Stimulated activated naive B cell treated with anti-CD40 and anti-IgM and Interleukin-4, amounts not matched to agents 10 μg/mL and 1 μg/mL and 100 μg/mL, for 72 hours (primary cell): ENCODE results near the gene MICU2.
"Not testable (repeated sequence)": the region's sequence is repeated elsewhere in the genome, so short reads cannot be mapped to it uniquely, and the experiment has no call there.

ENCODE experiments used
- ATAC-seq, 2 donors: fragments of 150-1000 bp; cut with Tn5 transposase; replicated peaks; 2 replicates each; pipeline ENCODE4 v1.10.0; 2021; ENCODE audit warnings: moderate library complexity in 1 of 2
- DNase-seq: peaks from one replicate; pipeline ENCODE4 v3.0.0; 2021
- H3K27ac Mint-ChIP-seq: one replicate; pipeline ENCODE4 v1.8.0; 2022; ENCODE audit warnings: mild to moderate bottlenecking, mixed read lengths
- H3K27me3 Mint-ChIP-seq, 2 donors: one replicate each; pipeline ENCODE4 v1.8.0; 2022; ENCODE audit warnings: mixed read lengths in 2 of 2
- H3K36me3 Mint-ChIP-seq, 2 donors: one replicate each; pipeline ENCODE4 v1.8.0; 2022; ENCODE audit warnings: mixed read lengths in 2 of 2, mild to moderate bottlenecking in 1 of 2
- H3K4me1 Mint-ChIP-seq, 2 donors: one replicate each; pipeline ENCODE4 v1.8.0; 2022; ENCODE audit warnings: mixed read lengths in 2 of 2, mild to moderate bottlenecking in 1 of 2
- H3K4me3 Mint-ChIP-seq, 2 donors: one replicate each; pipeline ENCODE4 v1.8.0; 2022; ENCODE audit warnings: mild to moderate bottlenecking in 2 of 2, mixed read lengths in 2 of 2, moderate library complexity in 1 of 2
- H3K9me3 Mint-ChIP-seq, 2 donors: one replicate each; pipeline ENCODE4 v1.8.0; 2022; ENCODE audit warnings: mixed read lengths in 2 of 2, mild to moderate bottlenecking in 1 of 2

Gene MICU2

DNA sequence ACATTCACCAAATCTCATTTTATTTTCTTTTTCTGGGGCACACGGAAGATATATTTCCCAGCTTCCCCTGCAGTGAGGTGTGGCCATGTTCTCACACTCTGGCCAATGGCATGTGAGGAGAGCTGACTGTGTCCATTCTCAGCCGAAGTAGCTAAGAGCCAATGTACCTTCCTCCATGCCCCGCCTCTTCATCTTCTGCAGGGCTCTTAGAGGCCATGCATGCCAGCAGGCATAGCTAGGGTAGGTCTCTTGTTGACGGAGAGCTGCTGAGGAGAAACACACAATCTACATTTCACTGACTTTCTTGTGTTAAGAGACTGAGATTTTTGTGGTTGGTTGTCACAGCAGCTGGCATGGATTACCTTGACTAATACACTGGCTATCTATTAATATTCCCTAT, 9.8 kb upstream of the MICU2 start:
- H3K4me1 Mint-ChIP-seq, result peaks cover 0 to 9% of the 10 kb centered on the region in 2 donors
- H3K9me3 Mint-ChIP-seq, result no peaks in the 10 kb centered on the region
- DNase-seq, result no peak

DNA sequence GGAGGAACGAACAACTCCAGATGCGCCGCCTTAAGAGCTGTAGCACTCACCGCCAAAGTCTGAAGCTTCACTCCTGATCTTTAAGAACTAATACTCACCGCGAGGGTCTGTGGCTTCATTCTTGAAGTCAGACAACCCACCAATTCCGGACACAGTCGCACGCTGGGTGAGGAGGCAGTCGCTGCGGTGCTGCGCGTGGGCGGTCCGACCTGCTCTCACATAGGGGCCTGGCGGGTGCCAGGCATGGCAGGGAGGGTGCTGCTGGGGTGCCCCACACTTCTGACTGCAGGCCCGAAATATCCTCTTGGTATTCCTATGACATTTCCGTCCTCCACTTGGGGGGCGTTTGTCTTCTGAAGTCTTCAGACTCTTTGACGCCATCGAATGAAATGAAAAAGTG, 7.4 kb upstream of the MICU2 start:
- ATAC-seq (no peak), DNase-seq (no peak)
- peaks cover 0 to 1% of the 10 kb centered on the region in 2 donors for H3K36me3 Mint-ChIP-seq
- H3K4me1 Mint-ChIP-seq, result peaks cover 0 to under 1% of the 10 kb centered on the region in 2 donors
- no peak overlapping the region for H3K27ac Mint-ChIP-seq
- no peak overlapping the region for H3K4me3 Mint-ChIP-seq
- H3K27me3 Mint-ChIP-seq, result peaks cover 15 to 18% of the 10 kb centered on the region in 2 donors
- H3K9me3 Mint-ChIP-seq, result no peaks in the 10 kb centered on the region

More for the DNA sequence above, 9.8 kb upstream of the MICU2 start:
- no peak for ATAC-seq
- Mint-ChIP-seq H3K4me3 (no peak overlapping the region), H3K27me3 (peaks cover 3 to 11% of the 10 kb centered on the region in 2 donors), H3K36me3 (peaks cover 0 to 1% of the 10 kb centered on the region in 2 donors), H3K27ac (no peak overlapping the region)

DNA sequence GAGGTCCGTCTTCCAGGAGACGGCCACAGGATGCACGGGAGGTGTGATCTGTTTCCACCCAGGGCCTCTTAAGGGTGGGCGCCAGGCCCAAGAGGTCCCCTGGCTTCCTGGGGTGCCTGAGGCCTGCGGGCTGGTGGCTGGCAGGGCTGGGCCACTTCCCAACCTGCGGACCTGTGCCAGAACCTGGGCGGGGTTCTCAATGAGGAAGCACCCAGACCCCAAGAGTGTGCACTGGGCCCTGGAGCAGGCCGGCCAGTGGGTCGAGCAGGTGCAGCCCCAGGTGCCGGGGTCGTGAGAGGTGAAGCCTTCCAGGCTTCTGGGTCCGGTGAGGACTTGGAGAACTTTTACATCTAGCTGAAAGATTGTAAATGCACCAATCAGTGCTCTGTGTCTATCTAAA, 6.7 kb upstream of the MICU2 start:
- Mint-ChIP-seq H3K4me1 (no peaks in the 10 kb centered on the region), H3K27me3 (peaks cover 15 to 18% of the 10 kb centered on the region in 2 donors), H3K9me3 (no peaks in the 10 kb centered on the region), H3K36me3 (peaks cover 0 to 1% of the 10 kb centered on the region in 2 donors), H3K27ac (no peak overlapping the region), H3K4me3 (no peak overlapping the region)
- ATAC-seq (no peak), DNase-seq (no peak)

DNA sequence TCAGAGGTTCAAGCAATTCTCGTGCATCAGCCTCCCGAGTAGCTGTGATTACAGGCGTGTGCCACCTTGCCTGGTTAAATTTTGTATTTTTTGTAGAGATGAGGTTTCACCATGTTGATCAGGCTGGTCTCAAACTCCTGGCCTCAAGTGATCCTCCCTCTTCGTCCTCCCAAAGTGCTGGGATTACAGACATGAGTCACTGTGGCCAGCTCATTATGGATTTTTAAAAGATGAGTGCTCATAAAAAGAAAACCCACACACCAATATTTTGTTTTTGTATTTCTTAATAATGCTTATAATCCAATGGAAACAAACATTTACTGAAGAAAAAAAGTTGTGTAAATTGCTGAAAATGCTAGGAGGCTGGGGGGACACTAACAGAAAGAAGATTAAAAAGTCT, 5.0 kb upstream of the MICU2 start:
- peaks cover 15 to 18% of the 10 kb centered on the region in 2 donors for H3K27me3 Mint-ChIP-seq
- peaks cover 7 to 11% of the 10 kb centered on the region in 2 donors for H3K4me1 Mint-ChIP-seq
- no peak for ATAC-seq
- H3K27ac Mint-ChIP-seq, result no peak overlapping the region
- no peaks in the 10 kb centered on the region for H3K9me3 Mint-ChIP-seq
- no peak overlapping the region for H3K4me3 Mint-ChIP-seq
- H3K36me3 Mint-ChIP-seq, result peaks cover 0 to 1% of the 10 kb centered on the region in 2 donors
- no peak for DNase-seq

DNA sequence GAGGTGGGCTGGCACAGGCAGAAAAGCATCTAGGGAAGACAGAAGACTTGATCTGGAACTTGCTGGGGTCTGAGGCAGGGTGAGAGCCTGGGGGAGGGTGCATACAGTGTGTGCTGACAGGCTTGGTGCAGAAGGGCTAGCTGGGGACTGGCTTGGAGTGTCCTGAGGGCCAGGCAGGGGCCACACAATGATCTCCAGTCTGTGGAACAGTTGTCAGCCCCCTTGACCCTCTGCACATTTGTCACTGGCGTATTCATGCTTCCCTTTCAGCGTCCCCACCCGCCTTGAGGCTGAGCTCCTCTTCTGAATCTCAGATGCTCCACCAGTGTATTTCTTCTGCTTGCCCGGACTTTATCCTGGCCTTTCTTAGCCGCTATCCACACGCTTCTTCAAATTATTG, 2.8 kb upstream of the MICU2 start:
- H3K36me3 Mint-ChIP-seq, result peaks cover 2 to 5% of the 10 kb centered on the region in 2 donors
- H3K4me3 Mint-ChIP-seq, result no peak overlapping the region
- H3K9me3 Mint-ChIP-seq, result no peaks in the 10 kb centered on the region
- no peak for DNase-seq
- peaks cover 7 to 14% of the 10 kb centered on the region in 2 donors for H3K4me1 Mint-ChIP-seq
- ATAC-seq, result no peak
- H3K27me3 Mint-ChIP-seq, result peaks cover 15 to 18% of the 10 kb centered on the region in 2 donors
- no peak overlapping the region for H3K27ac Mint-ChIP-seq

DNA sequence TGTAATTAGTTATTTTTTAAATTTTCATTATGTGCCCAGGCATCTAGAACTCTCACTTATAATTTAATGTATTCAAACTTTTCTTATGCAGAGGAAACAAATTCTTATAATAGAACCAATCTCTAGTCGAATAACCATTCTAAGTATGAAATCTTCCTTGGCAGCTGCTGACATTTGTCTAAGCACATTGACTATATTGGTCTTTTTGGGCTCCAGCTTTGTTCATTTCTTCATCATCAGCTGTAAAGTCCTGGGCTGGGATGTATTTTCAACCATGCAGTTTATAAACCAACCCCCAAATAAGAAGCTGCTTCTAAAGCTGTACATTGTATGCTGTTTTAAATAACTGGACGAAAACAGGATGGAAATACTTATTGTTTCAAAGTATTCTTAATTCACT, 2.3 kb upstream of the MICU2 start:
- H3K4me3 Mint-ChIP-seq, result no peak overlapping the region
- H3K36me3 Mint-ChIP-seq, result peaks cover 8% of the 10 kb centered on the region in 2 donors
- no peaks in the 10 kb centered on the region for H3K9me3 Mint-ChIP-seq
- no peak for DNase-seq
- no peak for ATAC-seq
- H3K27me3 Mint-ChIP-seq, result peaks cover 15 to 18% of the 10 kb centered on the region in 2 donors
- peaks cover 10 to 19% of the 10 kb centered on the region in 2 donors for H3K4me1 Mint-ChIP-seq
- no peak overlapping the region for H3K27ac Mint-ChIP-seq

DNA sequence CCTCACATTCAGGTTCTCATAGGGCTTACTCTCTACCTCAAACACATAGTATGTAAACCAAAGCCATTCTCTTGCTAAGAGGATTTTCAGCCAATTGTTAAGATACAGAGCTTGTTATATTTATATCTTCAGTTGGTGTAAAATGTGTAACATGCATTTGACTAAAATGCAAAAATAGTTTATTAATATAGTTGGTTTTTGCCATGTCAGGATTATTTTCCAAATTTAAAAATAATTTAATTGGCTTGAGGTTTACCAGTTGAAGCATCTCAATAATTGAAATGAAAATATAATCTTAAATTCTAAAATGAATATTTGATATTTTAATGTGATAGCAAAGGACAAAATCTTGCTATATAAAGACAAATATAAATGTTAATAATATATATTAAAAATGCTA, 7.2 kb downstream of the MICU2 start:
- H3K27ac Mint-ChIP-seq, result peak overlapping the region; percentile 9
- DNase-seq (no peak), ATAC-seq (no peak)
- peaks cover 18 to 37% of the 10 kb centered on the region in 2 donors for H3K36me3 Mint-ChIP-seq
- H3K4me1 Mint-ChIP-seq, result peaks cover 49 to 67% of the 10 kb centered on the region in 2 donors
- H3K4me3 Mint-ChIP-seq, result no peak overlapping the region
- H3K27me3 Mint-ChIP-seq, result no peaks in the 10 kb centered on the region
- H3K9me3 Mint-ChIP-seq, result peaks cover 0 to 11% of the 10 kb centered on the region in 2 donors

DNA sequence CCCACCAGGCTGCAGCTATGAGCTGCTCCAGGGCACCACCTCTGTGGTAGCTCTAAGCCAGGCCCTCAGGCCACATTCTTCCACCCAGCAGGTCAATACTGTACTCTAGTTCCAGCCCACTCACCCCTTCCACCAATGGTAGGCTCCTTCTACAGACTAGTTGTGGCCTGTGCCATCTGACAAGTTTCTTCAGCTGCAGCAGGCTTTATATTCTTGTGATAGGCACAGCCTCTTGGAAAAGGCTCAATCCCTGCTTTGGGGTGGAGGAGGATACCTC, 8.5 kb downstream of the MICU2 start:
- no peak for DNase-seq
- H3K4me1 Mint-ChIP-seq, result peaks cover 57 to 69% of the 10 kb centered on the region in 2 donors
- peaks cover 5 to 16% of the 10 kb centered on the region in 2 donors for H3K9me3 Mint-ChIP-seq
- H3K27me3 Mint-ChIP-seq, result no peaks in the 10 kb centered on the region
- peak; percentile 55 to 65 for ATAC-seq
- no peak overlapping the region for H3K27ac Mint-ChIP-seq
- no peak overlapping the region for H3K4me3 Mint-ChIP-seq
- H3K36me3 Mint-ChIP-seq, result peaks cover 19 to 38% of the 10 kb centered on the region in 2 donors

DNA sequence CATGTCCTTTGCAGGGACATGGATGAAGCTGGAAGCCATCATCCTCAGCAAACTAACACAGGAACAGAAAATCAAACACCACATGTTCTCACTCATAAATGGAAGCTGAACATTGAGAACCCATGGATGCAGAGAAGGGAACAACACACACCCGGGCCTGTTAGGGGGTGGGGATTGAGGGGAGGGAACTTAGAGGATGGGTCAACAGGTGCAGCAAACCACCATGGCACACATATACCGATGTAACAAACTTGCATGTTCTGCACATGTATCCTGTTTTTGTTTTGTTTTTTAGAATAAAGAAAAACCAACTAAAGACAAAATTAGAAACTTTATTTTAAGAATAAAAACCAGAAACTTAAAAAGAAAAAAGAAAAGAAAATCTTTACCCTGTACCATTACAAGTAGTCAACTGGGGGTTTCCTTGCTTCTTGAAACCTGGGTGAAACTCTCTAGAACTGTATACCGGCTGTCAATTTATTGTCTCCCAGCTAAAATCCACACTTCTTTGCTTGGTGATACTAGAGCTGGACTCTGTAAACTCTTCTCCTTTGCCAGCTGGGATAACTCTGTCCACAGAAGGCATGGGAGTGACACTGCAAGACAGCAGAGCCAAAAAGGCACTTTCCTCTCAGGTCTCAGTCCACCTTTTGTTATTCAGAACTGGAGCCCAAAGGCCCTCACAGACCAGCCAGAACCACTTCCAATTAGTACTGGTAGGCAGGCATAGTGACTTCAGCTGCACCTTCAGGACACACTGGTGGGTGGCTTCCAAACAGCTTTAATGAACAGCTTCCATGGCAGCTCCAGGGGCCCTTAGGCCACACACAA, 9.0 kb downstream of the MICU2 start:
- ATAC-seq, result peak in 1 of 2 donors; percentile 20
- H3K27ac Mint-ChIP-seq, result peak overlapping the region; percentile 37
- no peaks in the 10 kb centered on the region for H3K27me3 Mint-ChIP-seq
- peaks cover 54 to 69% of the 10 kb centered on the region in 2 donors for H3K4me1 Mint-ChIP-seq
- H3K36me3 Mint-ChIP-seq, result peaks cover 18 to 34% of the 10 kb centered on the region in 2 donors
- no peak overlapping the region for H3K4me3 Mint-ChIP-seq
- H3K9me3 Mint-ChIP-seq, result peaks cover 5 to 16% of the 10 kb centered on the region in 2 donors
- no peak for DNase-seq

DNA sequence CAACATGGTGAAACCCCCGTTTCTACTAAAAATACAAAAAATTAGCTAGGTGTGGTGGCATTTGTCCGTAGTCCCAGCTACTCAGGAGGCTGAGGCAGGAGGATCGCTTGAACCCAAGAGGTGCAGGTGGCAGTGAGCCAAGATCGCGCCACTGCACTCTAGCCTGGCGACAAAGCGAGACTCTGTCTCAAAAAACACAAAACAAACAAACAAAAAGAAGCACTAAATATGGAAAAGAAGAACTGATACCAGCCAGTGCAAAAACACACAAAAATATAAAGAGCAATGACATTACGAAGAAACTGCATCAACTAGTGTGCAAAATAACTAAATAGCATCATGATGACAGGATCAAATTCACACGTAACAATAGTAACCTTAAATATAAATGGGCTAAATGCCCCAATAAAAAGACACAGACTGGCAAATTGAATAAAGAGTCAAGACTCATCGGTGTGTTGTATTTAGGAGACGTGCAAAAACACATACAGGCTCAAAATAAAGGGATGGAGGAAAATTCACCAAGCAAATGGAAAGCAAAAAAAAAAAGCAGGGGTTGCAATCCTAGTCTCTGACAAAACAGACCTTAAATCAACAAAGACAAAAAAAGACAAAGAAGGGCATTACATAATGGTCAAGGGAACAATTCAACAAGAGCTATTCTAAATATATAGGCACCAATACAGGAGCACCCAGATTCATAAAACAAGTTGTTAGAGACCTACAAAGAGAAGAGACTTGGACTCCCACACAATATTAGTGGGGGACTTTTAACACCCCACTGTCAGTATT, 13.1 kb downstream of the MICU2 start:
- ATAC-seq, result not testable (repeated sequence)

DNA sequence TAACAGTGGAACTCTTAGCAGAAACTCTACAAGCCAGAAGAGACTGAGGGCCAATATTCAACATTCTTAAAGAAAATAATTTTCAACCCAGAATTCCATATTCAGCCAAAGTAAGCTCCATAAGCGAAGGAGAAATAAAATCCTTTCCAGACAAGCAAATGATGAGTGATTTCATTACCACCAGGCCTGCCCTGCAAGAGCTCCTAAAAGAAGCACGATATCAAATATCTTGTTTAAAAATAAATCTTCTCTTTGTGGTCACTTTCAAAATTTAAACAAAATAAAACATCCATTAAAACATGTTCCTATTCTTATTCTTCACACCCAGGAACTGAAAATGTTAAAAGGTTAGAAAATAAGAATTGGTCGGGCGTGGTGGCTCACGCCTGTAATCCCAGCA, 13.7 kb downstream of the MICU2 start:
- H3K9me3 Mint-ChIP-seq, result peaks cover 5 to 18% of the 10 kb centered on the region in 2 donors
- H3K27me3 Mint-ChIP-seq, result no peaks in the 10 kb centered on the region
- peak overlapping the region in 1 of 2 donors; percentile 59 for H3K4me3 Mint-ChIP-seq
- ATAC-seq (no peak), DNase-seq (no peak)
- peaks cover 49 to 72% of the 10 kb centered on the region in 2 donors for H3K4me1 Mint-ChIP-seq
- H3K36me3 Mint-ChIP-seq, result peaks cover 16 to 40% of the 10 kb centered on the region in 2 donors
- H3K27ac Mint-ChIP-seq, result peak overlapping the region; percentile 81

More for the DNA sequence above, 13.1 kb downstream of the MICU2 start:
- DNase-seq, H3K27me3 Mint-ChIP-seq: not testable (repeated sequence)
- Mint-ChIP-seq H3K4me3 (peak overlapping the region; percentile 8 to 59), H3K9me3 (peaks cover 5 to 18% of the 10 kb centered on the region in 2 donors), H3K36me3 (peaks cover 17 to 40% of the 10 kb centered on the region in 2 donors), H3K27ac (peak overlapping the region; percentile 81), H3K4me1 (peaks cover 55 to 76% of the 10 kb centered on the region in 2 donors)

DNA sequence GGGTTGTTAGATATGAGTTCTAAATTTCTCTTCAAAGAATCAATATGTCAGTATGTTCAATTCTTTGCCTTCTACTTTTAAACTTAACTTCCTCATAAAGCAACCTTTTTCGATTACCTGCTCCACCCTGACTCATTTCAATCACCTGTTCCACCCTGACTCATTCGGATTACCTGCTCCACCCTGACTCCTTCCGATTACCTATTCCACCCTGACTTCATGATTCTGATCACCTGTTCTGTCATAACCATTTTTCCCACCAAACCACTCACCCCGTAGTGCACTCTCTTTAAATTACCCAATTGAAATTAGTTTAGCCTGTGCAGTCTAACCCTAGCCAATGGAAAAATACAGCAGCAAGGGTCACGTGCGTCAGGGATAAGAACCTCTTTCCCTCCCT, 14.5 kb downstream of the MICU2 start:
- peaks cover 46 to 73% of the 10 kb centered on the region in 2 donors for H3K4me1 Mint-ChIP-seq
- not testable (repeated sequence) for H3K4me3 Mint-ChIP-seq

DNA sequence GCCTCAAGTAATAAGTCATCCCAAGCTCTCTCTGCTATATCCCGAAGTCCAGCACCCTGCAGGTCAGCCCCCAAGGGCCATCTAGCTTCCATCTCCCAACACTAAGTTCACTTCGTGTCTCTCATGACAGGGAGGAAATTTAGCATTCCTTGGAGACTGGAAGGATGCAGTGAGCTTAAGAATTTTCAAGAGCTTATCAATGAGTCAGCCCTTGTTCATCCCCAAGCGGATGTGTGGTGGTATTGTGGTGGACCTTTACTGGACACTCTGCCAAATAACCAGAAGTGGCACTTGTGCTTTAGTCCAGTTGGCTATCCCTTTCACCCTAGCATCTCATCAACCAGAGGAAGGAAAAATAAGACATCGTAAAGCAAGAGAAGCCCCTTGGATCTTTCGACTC, 15.6 kb downstream of the MICU2 start:
- not testable (repeated sequence) for ATAC-seq, H3K27me3 Mint-ChIP-seq, H3K27ac Mint-ChIP-seq, H3K4me3 Mint-ChIP-seq, DNase-seq
- Mint-ChIP-seq H3K36me3 (peaks cover 15 to 32% of the 10 kb centered on the region in 2 donors), H3K4me1 (peaks cover 39 to 62% of the 10 kb centered on the region in 2 donors), H3K9me3 (peaks cover 5 to 13% of the 10 kb centered on the region in 2 donors)

More for the DNA sequence above, 14.5 kb downstream of the MICU2 start:
- H3K27ac Mint-ChIP-seq, H3K27me3 Mint-ChIP-seq, ATAC-seq, DNase-seq: not testable (repeated sequence)
- Mint-ChIP-seq H3K36me3 (peaks cover 20 to 43% of the 10 kb centered on the region in 2 donors), H3K9me3 (peaks cover 5 to 18% of the 10 kb centered on the region in 2 donors)

DNA sequence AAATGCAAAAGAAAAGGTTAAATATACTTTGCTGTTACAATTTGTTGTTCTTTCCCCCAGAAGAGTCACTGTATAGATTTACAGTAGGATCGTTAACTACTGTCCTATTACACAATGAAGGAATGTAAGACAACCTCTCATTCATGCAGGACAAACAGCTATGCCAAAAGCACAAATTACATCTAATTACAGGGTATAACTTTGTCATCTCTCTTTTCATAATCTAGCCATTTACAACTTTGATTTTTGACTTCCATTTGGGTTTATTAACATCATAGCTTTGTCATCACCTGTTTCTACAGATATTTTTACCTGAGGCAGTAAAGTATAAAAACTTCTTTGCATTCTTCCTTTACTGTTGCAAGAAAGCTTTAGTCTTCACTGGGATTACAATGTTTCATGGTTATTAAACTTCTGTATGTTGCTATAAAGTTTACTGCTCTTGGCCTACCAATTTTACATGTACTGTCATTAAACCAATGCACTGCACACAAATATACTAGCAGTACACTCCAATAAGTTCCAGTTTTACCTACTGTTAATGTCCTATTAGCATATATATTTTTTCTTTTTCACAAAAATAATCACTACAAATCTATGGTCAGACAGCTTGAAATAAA, 18.9 kb downstream of the MICU2 start:
- peaks cover 5% of the 10 kb centered on the region in 2 donors for H3K9me3 Mint-ChIP-seq
- no peak for DNase-seq
- peaks cover 13 to 23% of the 10 kb centered on the region in 2 donors for H3K36me3 Mint-ChIP-seq
- no peak overlapping the region for H3K4me3 Mint-ChIP-seq
- H3K4me1 Mint-ChIP-seq, result peaks cover 23 to 40% of the 10 kb centered on the region in 2 donors
- no peak overlapping the region for H3K27ac Mint-ChIP-seq
- ATAC-seq, result no peak
- no peaks in the 10 kb centered on the region for H3K27me3 Mint-ChIP-seq
